Breast epithelium (tissue), 4 donors: Measurements from ENCODE around the gene KRT76. TPM values are rescaled to one million over a fixed set of nuclear protein-coding genes. Genes with fewer than 3 reads are reported as not detected.

Experiments used
- DNase-seq, 2 donors: peaks; one replicate each; pipeline ENCODE4 v3.0.0-alpha.2; 2019; ENCODE audit warnings: low spot score in 2 of 2
- H3K27ac ChIP-seq, 2 donors: fragments of 200-600 bp; sonication (generic) in 1 of 2; one replicate each; pipeline ENCODE4 v1.5.1; 2016 to 2019; ENCODE audit warnings: mild to moderate bottlenecking in 1 of 2
- H3K27me3 ChIP-seq, 2 donors: fragments of 200-600 bp; sonication (generic) in 1 of 2; one replicate each; pipeline versions ENCODE4 v1.5.1 to v1.6.0; 2017 to 2019; ENCODE audit warnings: control low read depth in 1 of 2, mild to moderate bottlenecking in 1 of 2
- H3K36me3 ChIP-seq: fragments of 200-600 bp; one replicate; pipeline ENCODE4 v1.5.1; 2019
- H3K4me1 ChIP-seq, 2 donors: fragments of 200-600 bp; sonication (generic); one replicate each; pipeline ENCODE4 v1.5.1; 2016 to 2019; ENCODE audit warnings: control low read depth in 1 of 2
- H3K4me3 ChIP-seq, 3 donors: fragments of 200-600 bp; sonication (generic); 1 replicate in 2 of 3; 2 replicates in 1 of 3; pipeline ENCODE4 v1.5.1; 2016 to 2019; ENCODE audit warnings: mild to moderate bottlenecking in 3 of 3, moderate library complexity in 2 of 3
- H3K9me3 ChIP-seq, 2 donors: fragments of 200-600 bp; sonication (generic) in 1 of 2; one replicate each; pipeline ENCODE4 v1.5.1; 2016 to 2019; ENCODE audit warnings: control low read depth in 1 of 2
- CTCF ChIP-seq, 3 donors: fragments of 450-650 bp; IDR thresholded peaks; one replicate each; pipeline ENCODE4 v1.5.1; 2016 to 2017; ENCODE audit warnings: antibody characterized with exemption in 3 of 3, mild to moderate bottlenecking in 3 of 3, moderate library complexity in 3 of 3
- POLR2A ChIP-seq: fragments of 450-650 bp; IDR thresholded peaks from one replicate; pipeline ENCODE4 v1.6.1; 2016; ENCODE audit warnings: antibody characterized with exemption, mild to moderate bottlenecking, moderate library complexity
- POLR2AphosphoS5 ChIP-seq, 3 donors: sonication (generic); formaldehyde crosslinking; IDR thresholded peaks; one replicate each; pipeline ENCODE4 v1.6.1; 2017; ENCODE audit warnings: antibody characterized with exemption in 3 of 3
- intact Hi-C: fragments of 100-400 bp; cut with DNase I; formaldehyde crosslinking; loops from one replicate; pipeline ENCODE4 v1.15.1; 2023; ENCODE audit warnings: low total_unique reads
- total RNA-seq, 3 donors: library from RNA; depleted of rRNA; stranded (reverse); fragments of >200 nt; gene quantifications; one replicate each; pipeline ENCODE4 v1.1.0, GENCODE V29; 2016

The KRT76 gene
- total RNA-seq, 3 donors from 2014 or later = not detected

DNA sequence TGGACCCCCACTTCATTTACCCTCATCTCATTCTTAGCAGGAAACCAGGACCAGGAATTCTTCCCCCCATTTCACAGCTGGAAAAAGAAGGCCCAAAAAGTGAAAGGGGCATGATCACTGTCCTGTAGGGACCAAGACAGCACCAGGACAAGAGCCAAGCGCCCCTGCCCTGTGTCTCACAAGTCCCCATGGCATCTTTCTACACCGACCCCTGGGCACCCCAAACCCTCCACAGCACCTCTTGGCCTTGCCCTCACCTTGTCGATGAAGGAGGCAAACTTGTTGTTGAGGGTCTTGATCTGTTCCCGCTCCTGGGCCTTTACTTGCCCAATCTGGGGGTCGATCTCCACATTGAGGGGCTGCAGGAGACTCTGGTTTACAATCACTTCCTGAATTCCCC, 710 bp downstream of the KRT76 start:
- TF ChIP-seq POLR2A (no peak), CTCF (IDR thresholded peaks at IDR 0.05) (no peak), POLR2AphosphoS5 (IDR thresholded peaks at IDR 0.05) (no peak)
- Histone ChIP-seq H3K4me3 (no peak overlapping the region), H3K4me1 (no peaks in the 10 kb centered on the region), H3K27ac (no peak overlapping the region), H3K27me3 (no peaks in the 10 kb centered on the region), H3K9me3 (no peaks in the 10 kb centered on the region), H3K36me3 (no peaks in the 10 kb centered on the region)
- no peak for DNase-seq
- intact Hi-C loops = no loop called here

DNA sequence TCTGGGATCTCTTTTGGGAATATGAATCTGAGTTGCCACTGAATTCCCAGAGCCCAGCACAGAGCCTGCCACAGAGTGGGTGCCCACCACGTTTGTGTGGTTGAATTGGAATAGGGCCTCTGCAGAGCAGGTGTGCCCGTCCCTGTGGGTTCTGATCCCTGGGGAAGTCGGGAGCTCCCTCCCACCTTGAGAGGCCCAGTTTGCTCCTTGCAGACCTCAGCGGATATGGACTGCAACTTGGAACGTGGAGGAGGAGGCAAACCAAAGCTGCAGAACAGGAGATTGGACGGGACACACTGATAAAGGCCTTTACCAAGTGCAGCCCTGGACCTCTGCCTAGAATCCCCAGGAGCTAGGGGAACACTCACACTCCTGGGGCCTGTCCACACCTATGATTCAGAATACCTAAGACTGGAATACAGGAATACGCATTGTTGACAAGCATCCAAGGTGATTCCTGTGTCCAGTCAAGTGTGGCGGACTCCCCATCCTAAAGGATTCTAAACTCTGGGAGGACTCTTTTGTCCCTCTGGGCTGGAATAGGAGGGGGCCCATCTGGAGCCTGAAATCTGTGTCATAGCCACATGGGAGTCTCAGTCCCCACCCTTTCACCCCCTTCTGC, 2.4 kb downstream of the KRT76 start:
- TF ChIP-seq POLR2AphosphoS5 (IDR thresholded peaks at IDR 0.05) = no peak
- no peak for TF ChIP-seq POLR2A
- no peak for TF ChIP-seq CTCF (IDR thresholded peaks at IDR 0.05)
- Histone ChIP-seq H3K36me3 (no peaks in the 10 kb centered on the region), H3K27ac (no peak overlapping the region), H3K27me3 (no peaks in the 10 kb centered on the region), H3K9me3 (no peaks in the 10 kb centered on the region), H3K4me1 (no peaks in the 10 kb centered on the region), H3K4me3 (no peak overlapping the region)
- intact Hi-C loops = no loop called here
- no peak for DNase-seq

GRCh38 chr12:52772772-52773171, 4.4 kb downstream of the KRT76 start:
- H3K4me3 ChIP-seq = no peak overlapping the region
- H3K4me1 ChIP-seq = no peaks in the 10 kb centered on the region
- H3K36me3 ChIP-seq = no peaks in the 10 kb centered on the region
- no peak for DNase-seq
- no peaks in the 10 kb centered on the region for H3K9me3 ChIP-seq
- H3K27ac ChIP-seq = no peak overlapping the region
- TF ChIP-seq POLR2A = no peak
- TF ChIP-seq POLR2AphosphoS5 (IDR thresholded peaks at IDR 0.05) = no peak
- no peak for TF ChIP-seq CTCF (IDR thresholded peaks at IDR 0.05)
- intact Hi-C loops = no loop called here
- H3K27me3 ChIP-seq = no peaks in the 10 kb centered on the region

DNA sequence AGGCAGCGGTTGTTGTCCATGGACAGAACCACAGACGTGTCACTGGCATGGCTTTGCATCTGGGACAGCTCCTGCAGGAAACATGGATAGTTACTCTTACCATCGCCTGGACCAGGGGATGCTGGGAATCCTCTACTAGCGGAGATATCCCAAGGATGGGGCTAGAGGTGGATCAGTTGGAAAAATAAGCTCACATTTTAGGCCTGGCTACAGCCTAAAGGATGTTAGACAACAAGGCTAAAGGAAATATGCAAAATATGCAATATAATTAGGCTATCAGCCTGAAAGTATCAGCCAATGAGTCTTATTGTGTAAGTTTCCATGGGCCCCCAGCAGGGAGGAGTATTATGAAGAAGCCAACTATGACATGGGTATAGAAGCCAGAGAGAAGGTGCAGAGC, 5.0 kb downstream of the KRT76 start:
- TF ChIP-seq CTCF (IDR thresholded peaks at IDR 0.05) (no peak), POLR2AphosphoS5 (IDR thresholded peaks at IDR 0.05) (no peak), POLR2A (no peak)
- Histone ChIP-seq H3K36me3 (no peaks in the 10 kb centered on the region), H3K9me3 (no peaks in the 10 kb centered on the region), H3K4me1 (no peaks in the 10 kb centered on the region), H3K27ac (no peak overlapping the region), H3K27me3 (no peaks in the 10 kb centered on the region), H3K4me3 (no peak overlapping the region)
- no peak for DNase-seq
- intact Hi-C loops = no loop called here

- Histone ChIP-seq H3K27me3 (no peaks in the 10 kb centered on the region), H3K4me3 (no peak overlapping the region), H3K27ac (no peak overlapping the region), H3K4me1 (no peaks in the 10 kb centered on the region), H3K36me3 (no peaks in the 10 kb centered on the region), H3K9me3 (no peaks in the 10 kb centered on the region)
- TF ChIP-seq POLR2A (no peak), POLR2AphosphoS5 (IDR thresholded peaks at IDR 0.05) (no peak), CTCF (IDR thresholded peaks at IDR 0.05) (no peak)
- no peak for DNase-seq
- intact Hi-C loops = no loop called here
These were observed 5.6 kb downstream of the KRT76 start for GRCh38 chr12:52771505-52771904.
